Prostate gland (tissue), 2 donors: Measurements from ENCODE around the gene SERPINB5.

Experiments used
- CTCF ChIP-seq, 4 experiments: fragments of 200-600 bp in 2 of 4; fragments of 450-650 bp in 2 of 4; sonication (generic) in 2 of 4; IDR thresholded peaks; 1 replicate in 3 of 4; 2 replicates in 1 of 4; pipeline ENCODE4 v1.5.1; 2016 to 2019; ENCODE audit warnings: antibody characterized with exemption in 4 of 4, mild to moderate bottlenecking in 2 of 4, moderate library complexity in 2 of 4
- POLR2A ChIP-seq: fragments of 450-650 bp; IDR thresholded peaks from one replicate; pipeline ENCODE4 v1.6.1; 2016; ENCODE audit warnings: antibody characterized with exemption, mild to moderate bottlenecking

GRCh38 chr18:63460414-63460813 lies 16.3 kb upstream of the SERPINB5 start:
- TF ChIP-seq POLR2A (no peak), CTCF (IDR thresholded peaks at IDR 0.05) (no peak)
